WTC11 (cell line): ENCODE data around the gene PBX3. TPM values are rescaled to one million over a fixed set of nuclear protein-coding genes. Genes with fewer than 3 reads are reported as not detected.

Source experiments
- ATAC-seq: fragments of 200-7000 bp; cut with Tn5 transposase; 2 replicates; pipeline ENCODE4 v1.10.0; 2021; ENCODE audit warnings: mild to moderate bottlenecking, moderate library complexity
- CTCF ChIA-PET: fragments of 300-600 bp; sonication (Branson Sonifier 250); formaldehyde crosslinking; loops from one replicate; lab custom pipeline; 2021; ENCODE audit warnings: antibody characterized with exemption; lab: Charles Lee
- POLR2A ChIA-PET: fragments of 350-600 bp; sonication (Branson Sonifier 250); formaldehyde crosslinking; loops from one replicate; lab custom pipeline; 2021; ENCODE audit warnings: antibody characterized with exemption; lab: Charles Lee
- DNase-seq: peaks from one replicate; pipeline ENCODE4 v3.0.0; 2021; ENCODE audit warnings: low spot score
- H3K27ac Mint-ChIP-seq: 2 replicates; pipeline ENCODE4 v1.8.0; 2021; ENCODE audit warnings: mixed read lengths
- H3K27me3 Mint-ChIP-seq: 2 replicates; pipeline ENCODE4 v1.8.0; 2021; ENCODE audit warnings: low read depth, mild to moderate bottlenecking, moderate library complexity, mixed read lengths
- H3K36me3 Mint-ChIP-seq: 2 replicates; pipeline ENCODE4 v1.8.0; 2021; ENCODE audit warnings: mixed read lengths
- H3K4me1 Mint-ChIP-seq: 2 replicates; pipeline ENCODE4 v1.8.0; 2022; ENCODE audit warnings: mixed read lengths
- H3K4me3 Mint-ChIP-seq: 2 replicates; pipeline ENCODE4 v1.8.0; 2021; ENCODE audit warnings: mild to moderate bottlenecking, moderate library complexity, mixed read lengths
- H3K9me3 Mint-ChIP-seq: 2 replicates; pipeline ENCODE4 v1.8.0; 2021; ENCODE audit warnings: mixed read lengths
- AR ChIP-seq: fragments of 250-450 bp; sonication (Bioruptor Pico); IDR thresholded peaks from 2 replicates; pipeline ENCODE4 v1.9.0; 2021; ENCODE audit warnings: mild to moderate bottlenecking
- CREM ChIP-seq: sonication (generic); formaldehyde crosslinking; IDR thresholded peaks from 2 replicates; pipeline ENCODE4 v1.8.1; 2022; ENCODE audit warnings: mild to moderate bottlenecking, missing genetic modification reagents, moderate library complexity
- CTCF ChIP-seq: fragments of 200-600 bp; IDR thresholded peaks from 2 replicates; pipeline ENCODE4 v1.8.0; 2022; ENCODE audit warnings: antibody characterized with exemption
- E2F4 ChIP-seq: sonication (generic); formaldehyde crosslinking; IDR thresholded peaks from 2 replicates; pipeline ENCODE4 v1.8.1; 2022; ENCODE audit warnings: low read depth, mild to moderate bottlenecking, moderate library complexity, missing genetic modification reagents, borderline replicate concordance
- ELF4 ChIP-seq: sonication (generic); formaldehyde crosslinking; IDR thresholded peaks from 2 replicates; pipeline ENCODE4 v1.8.1; 2022; ENCODE audit warnings: low read depth, mild to moderate bottlenecking, moderate library complexity, missing genetic modification reagents
- EMX1 ChIP-seq: fragments of 250-450 bp; sonication (Bioruptor Pico); IDR thresholded peaks from 2 replicates; pipeline ENCODE4 v1.8.0; 2021; ENCODE audit warnings: mild to moderate bottlenecking
- FOXP1 ChIP-seq: sonication (generic); formaldehyde crosslinking; IDR thresholded peaks from 2 replicates; pipeline ENCODE4 v1.8.0; 2022; ENCODE audit warnings: missing genetic modification reagents, mild to moderate bottlenecking, moderate library complexity, borderline replicate concordance
- GTF2I ChIP-seq: fragments of 250-450 bp; sonication (Bioruptor Pico); conservative IDR thresholded peaks from 2 replicates; pipeline ENCODE4 v1.4.0; 2021; ENCODE audit warnings: mild to moderate bottlenecking
- IRF2 ChIP-seq: sonication (generic); formaldehyde crosslinking; IDR thresholded peaks from 2 replicates; pipeline ENCODE4 v1.8.0; 2022; ENCODE audit warnings: low read depth, missing genetic modification reagents, borderline replicate concordance
- JUN ChIP-seq: sonication (generic); formaldehyde crosslinking; IDR thresholded peaks from 2 replicates; pipeline ENCODE4 v1.8.0; 2023; ENCODE audit warnings: mild to moderate bottlenecking, missing genetic modification reagents
- NR3C1 ChIP-seq: sonication (generic); formaldehyde crosslinking; conservative IDR thresholded peaks from 2 replicates; pipeline ENCODE4 v1.8.1; 2023; ENCODE audit warnings: low read depth, mild to moderate bottlenecking, missing genetic modification reagents
- SMAD3 ChIP-seq: sonication (generic); formaldehyde crosslinking; IDR thresholded peaks from 2 replicates; pipeline ENCODE4 v1.8.0; 2022; ENCODE audit warnings: missing genetic modification reagents, mild to moderate bottlenecking, borderline replicate concordance
- SOX15 ChIP-seq: fragments of 250-450 bp; sonication (Bioruptor Pico); IDR thresholded peaks from 2 replicates; pipeline ENCODE4 v1.9.0; 2021; ENCODE audit warnings: mild to moderate bottlenecking
- ZBTB21 ChIP-seq: sonication (generic); formaldehyde crosslinking; IDR thresholded peaks from 2 replicates; pipeline ENCODE4 v1.8.1; 2023; ENCODE audit warnings: mild to moderate bottlenecking, missing genetic modification reagents, borderline replicate concordance
- ZNF263 ChIP-seq: sonication (generic); formaldehyde crosslinking; IDR thresholded peaks from 2 replicates; pipeline ENCODE4 v1.8.1; 2022; ENCODE audit warnings: low read depth, mild to moderate bottlenecking, moderate library complexity, missing genetic modification reagents
- ZNF416 ChIP-seq: fragments of 250-450 bp; sonication (Bioruptor Pico); IDR thresholded peaks from 2 replicates; pipeline ENCODE4 v1.9.0; 2021; ENCODE audit warnings: mild to moderate bottlenecking, inconsistent platforms
- total RNA-seq: library from RNA; stranded (reverse); gene quantifications from 3 replicates; pipeline ENCODE4 v1.2.3, GENCODE V29; 2021
- TF ChIP-seq, protein P1 (sequence below): fragments of 250-450 bp; sonication (Bioruptor Pico); IDR thresholded peaks from 2 replicates; pipeline ENCODE4 v1.9.0; 2021; ENCODE audit warnings: mild to moderate bottlenecking, borderline replicate concordance
- TF ChIP-seq, protein P2 (sequence below): sonication (generic); formaldehyde crosslinking; IDR thresholded peaks from 2 replicates; pipeline ENCODE4 v1.8.0; 2022; ENCODE audit warnings: mild to moderate bottlenecking, missing genetic modification reagents
- TF ChIP-seq, protein P3 (sequence below): sonication (generic); formaldehyde crosslinking; conservative IDR thresholded peaks from 2 replicates; pipeline ENCODE4 v1.8.1; 2022; ENCODE audit warnings: mild to moderate bottlenecking, missing genetic modification reagents

The PBX3 gene
- total RNA-seq, 1 experiment from 2014 or later = 48.5 TPM

GRCh38 chr9:125766468-125767221 lies 19.5 kb downstream of the PBX3 start:
- ChIA-PET POLR2A (no interaction called here), CTCF (no interaction called here)
- Mint-ChIP-seq H3K4me3 (no peak overlapping the region), H3K27ac (no peak overlapping the region), H3K27me3 (no peaks in the 10 kb centered on the region), H3K4me1 (peaks cover 61% of the 10 kb centered on the region), H3K9me3 (no peaks in the 10 kb centered on the region), H3K36me3 (no peaks in the 10 kb centered on the region)
- DNase-seq (no peak), ATAC-seq (no peak)
- no peak for TF ChIP-seq EMX1 (CRISPR knock-in tag)
- TF ChIP-seq CREM (CRISPR knock-in tag) = no peak
- TF ChIP-seq, protein P1, sequence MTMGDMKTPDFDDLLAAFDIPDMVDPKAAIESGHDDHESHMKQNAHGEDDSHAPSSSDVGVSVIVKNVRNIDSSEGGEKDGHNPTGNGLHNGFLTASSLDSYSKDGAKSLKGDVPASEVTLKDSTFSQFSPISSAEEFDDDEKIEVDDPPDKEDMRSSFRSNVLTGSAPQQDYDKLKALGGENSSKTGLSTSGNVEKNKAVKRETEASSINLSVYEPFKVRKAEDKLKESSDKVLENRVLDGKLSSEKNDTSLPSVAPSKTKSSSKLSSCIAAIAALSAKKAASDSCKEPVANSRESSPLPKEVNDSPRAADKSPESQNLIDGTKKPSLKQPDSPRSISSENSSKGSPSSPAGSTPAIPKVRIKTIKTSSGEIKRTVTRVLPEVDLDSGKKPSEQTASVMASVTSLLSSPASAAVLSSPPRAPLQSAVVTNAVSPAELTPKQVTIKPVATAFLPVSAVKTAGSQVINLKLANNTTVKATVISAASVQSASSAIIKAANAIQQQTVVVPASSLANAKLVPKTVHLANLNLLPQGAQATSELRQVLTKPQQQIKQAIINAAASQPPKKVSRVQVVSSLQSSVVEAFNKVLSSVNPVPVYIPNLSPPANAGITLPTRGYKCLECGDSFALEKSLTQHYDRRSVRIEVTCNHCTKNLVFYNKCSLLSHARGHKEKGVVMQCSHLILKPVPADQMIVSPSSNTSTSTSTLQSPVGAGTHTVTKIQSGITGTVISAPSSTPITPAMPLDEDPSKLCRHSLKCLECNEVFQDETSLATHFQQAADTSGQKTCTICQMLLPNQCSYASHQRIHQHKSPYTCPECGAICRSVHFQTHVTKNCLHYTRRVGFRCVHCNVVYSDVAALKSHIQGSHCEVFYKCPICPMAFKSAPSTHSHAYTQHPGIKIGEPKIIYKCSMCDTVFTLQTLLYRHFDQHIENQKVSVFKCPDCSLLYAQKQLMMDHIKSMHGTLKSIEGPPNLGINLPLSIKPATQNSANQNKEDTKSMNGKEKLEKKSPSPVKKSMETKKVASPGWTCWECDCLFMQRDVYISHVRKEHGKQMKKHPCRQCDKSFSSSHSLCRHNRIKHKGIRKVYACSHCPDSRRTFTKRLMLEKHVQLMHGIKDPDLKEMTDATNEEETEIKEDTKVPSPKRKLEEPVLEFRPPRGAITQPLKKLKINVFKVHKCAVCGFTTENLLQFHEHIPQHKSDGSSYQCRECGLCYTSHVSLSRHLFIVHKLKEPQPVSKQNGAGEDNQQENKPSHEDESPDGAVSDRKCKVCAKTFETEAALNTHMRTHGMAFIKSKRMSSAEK = no peak
- TF ChIP-seq GTF2I = no peak
- TF ChIP-seq, protein P2, sequence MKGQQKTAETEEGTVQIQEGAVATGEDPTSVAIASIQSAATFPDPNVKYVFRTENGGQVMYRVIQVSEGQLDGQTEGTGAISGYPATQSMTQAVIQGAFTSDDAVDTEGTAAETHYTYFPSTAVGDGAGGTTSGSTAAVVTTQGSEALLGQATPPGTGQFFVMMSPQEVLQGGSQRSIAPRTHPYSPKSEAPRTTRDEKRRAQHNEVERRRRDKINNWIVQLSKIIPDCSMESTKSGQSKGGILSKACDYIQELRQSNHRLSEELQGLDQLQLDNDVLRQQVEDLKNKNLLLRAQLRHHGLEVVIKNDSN (CRISPR knock-in tag) = no peak
- no peak for TF ChIP-seq ZNF416
- TF ChIP-seq E2F4 (CRISPR knock-in tag) = no peak
- TF ChIP-seq JUN = no peak

GRCh38 chr9:125767349-125767748 lies 20.2 kb downstream of the PBX3 start:
- Mint-ChIP-seq H3K36me3 (no peaks in the 10 kb centered on the region), H3K9me3 (no peaks in the 10 kb centered on the region), H3K4me3 (no peak overlapping the region), H3K4me1 (peaks cover 54% of the 10 kb centered on the region), H3K27me3 (no peaks in the 10 kb centered on the region), H3K27ac (no peak overlapping the region; the same call in 1 of the 2 replicates)
- POLR2A ChIA-PET = no interaction called here
- DNase-seq (no peak), ATAC-seq (no peak)
- CTCF ChIA-PET = no interaction called here
- no peak for TF ChIP-seq NR3C1
- TF ChIP-seq, protein P3, sequence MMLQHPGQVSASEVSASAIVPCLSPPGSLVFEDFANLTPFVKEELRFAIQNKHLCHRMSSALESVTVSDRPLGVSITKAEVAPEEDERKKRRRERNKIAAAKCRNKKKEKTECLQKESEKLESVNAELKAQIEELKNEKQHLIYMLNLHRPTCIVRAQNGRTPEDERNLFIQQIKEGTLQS (CRISPR knock-in tag) = no peak
- TF ChIP-seq IRF2 = no peak
- no peak for TF ChIP-seq SOX15
- TF ChIP-seq ZBTB21 (CRISPR knock-in tag) = no peak
- TF ChIP-seq SMAD3 (CRISPR knock-in tag) = no peak
- TF ChIP-seq FOXP1 = no peak
- TF ChIP-seq, protein P1 = no peak
- TF ChIP-seq AR (CRISPR knock-in tag) = no peak
- TF ChIP-seq ELF4 (CRISPR knock-in tag) = no peak
- no peak for TF ChIP-seq CTCF
- no peak for TF ChIP-seq ZNF263
